Measurements from ENCODE around the gene CFAP97D2. TPM values are rescaled to one million over a fixed set of nuclear protein-coding genes. Genes with fewer than 3 reads are reported as not detected.

The CFAP97D2 gene
- total and polyA plus RNA-seq, 2 of the 13 experiments (the other 11 are each of a cell fraction or from before 2014, with no cell fraction given) = not detected

DNA sequence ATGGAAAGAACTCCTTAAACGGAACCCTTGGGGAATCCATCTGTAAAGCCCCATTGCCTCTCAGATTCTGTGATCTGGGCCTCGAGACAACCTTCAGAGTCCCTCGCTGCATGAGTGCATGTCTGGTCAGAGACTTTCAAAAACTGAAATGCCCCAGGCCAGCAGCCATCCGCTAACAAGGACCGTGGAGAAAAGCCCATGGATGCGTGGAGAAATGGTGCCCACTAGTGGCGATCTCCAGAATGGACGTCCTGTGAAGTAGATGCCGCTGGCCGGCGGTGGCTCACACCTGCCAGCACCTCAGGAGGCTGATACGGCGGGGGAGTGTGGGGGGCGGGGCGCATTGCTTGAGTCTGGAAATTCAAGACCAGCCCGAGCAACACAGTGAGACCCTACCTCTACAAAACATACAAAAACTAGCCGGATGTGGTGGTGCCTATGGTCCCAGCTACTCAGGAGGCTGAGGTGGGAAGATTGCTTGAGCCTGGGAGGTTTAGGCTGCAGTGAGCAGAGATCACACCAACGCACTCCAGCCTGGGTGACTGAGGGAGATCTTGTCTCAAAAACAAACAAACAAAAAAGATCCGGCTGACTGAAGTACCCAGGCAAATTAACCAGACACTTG is 47.8 kb downstream of the CFAP97D2 start (continued):
- TF ChIP-seq, protein P1, sequence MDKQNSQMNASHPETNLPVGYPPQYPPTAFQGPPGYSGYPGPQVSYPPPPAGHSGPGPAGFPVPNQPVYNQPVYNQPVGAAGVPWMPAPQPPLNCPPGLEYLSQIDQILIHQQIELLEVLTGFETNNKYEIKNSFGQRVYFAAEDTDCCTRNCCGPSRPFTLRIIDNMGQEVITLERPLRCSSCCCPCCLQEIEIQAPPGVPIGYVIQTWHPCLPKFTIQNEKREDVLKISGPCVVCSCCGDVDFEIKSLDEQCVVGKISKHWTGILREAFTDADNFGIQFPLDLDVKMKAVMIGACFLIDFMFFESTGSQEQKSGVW (CRISPR knock-in tag; IDR thresholded peaks at IDR 0.05; ENCODE audit: borderline replicate concordance) = no peak
- TF ChIP-seq ZBTB8A (CRISPR knock-in tag; IDR thresholded peaks at IDR 0.05; ENCODE audit: borderline replicate concordance, low read depth) (no peak), ZZZ3 (CRISPR knock-in tag; IDR thresholded peaks at IDR 0.05; ENCODE audit: borderline replicate concordance) (no peak), ARNT2 (CRISPR knock-in tag; IDR thresholded peaks at IDR 0.05; ENCODE audit: low read depth) (no peak), KLF12 (CRISPR knock-in tag; IDR thresholded peaks at IDR 0.05; ENCODE audit: borderline replicate concordance) (no peak), ZNF337 (CRISPR knock-in tag; IDR thresholded peaks at IDR 0.05; ENCODE audit: borderline replicate concordance, low read depth) (no peak), SMARCC2 (IDR thresholded peaks at IDR 0.05) (no peak), ARNTL (CRISPR knock-in tag; IDR thresholded peaks at IDR 0.05) (no peak), ZNF207 (IDR thresholded peaks at IDR 0.05; ENCODE audit: borderline replicate concordance) (no peak), BHLHE40 (IDR thresholded peaks at IDR 0.05; ENCODE audit: low read length) (0 out of 2 replicates have a peak, but pooled peaks have one; percentile 36), FOXO1 (CRISPR knock-in tag; IDR thresholded peaks at IDR 0.05) (0 out of 2 replicates have a peak, but pooled peaks have one; percentile 32), STAT5B (CRISPR knock-in tag; IDR thresholded peaks at IDR 0.05) (no peak), ZNF34 (CRISPR knock-in tag; IDR thresholded peaks at IDR 0.05; ENCODE audit: borderline replicate concordance) (no peak), MBD4 (IDR thresholded peaks at IDR 0.05; ENCODE audit: borderline replicate concordance, low read length) (no peak), ZNF333 (CRISPR knock-in tag; IDR thresholded peaks at IDR 0.05; ENCODE audit: borderline replicate concordance) (no peak), SP140L (CRISPR knock-in tag; IDR thresholded peaks at IDR 0.05; ENCODE audit: borderline replicate concordance) (no peak), CBX1 (IDR thresholded peaks at IDR 0.05; ENCODE audit: low read depth) (no peak), LCORL (IDR thresholded peaks at IDR 0.05) (no peak), LCORL (CRISPR knock-in tag; IDR thresholded peaks at IDR 0.05) (no peak), U2AF1 (optimal IDR thresholded peaks at IDR 0.05; ENCODE audit: low read depth, low read length) (no peak), ZNF557 (CRISPR knock-in tag; IDR thresholded peaks at IDR 0.05) (no peak), MEIS1 (CRISPR knock-in tag; IDR thresholded peaks at IDR 0.05; ENCODE audit: borderline replicate concordance) (no peak)
- TF ChIP-seq, protein P2, sequence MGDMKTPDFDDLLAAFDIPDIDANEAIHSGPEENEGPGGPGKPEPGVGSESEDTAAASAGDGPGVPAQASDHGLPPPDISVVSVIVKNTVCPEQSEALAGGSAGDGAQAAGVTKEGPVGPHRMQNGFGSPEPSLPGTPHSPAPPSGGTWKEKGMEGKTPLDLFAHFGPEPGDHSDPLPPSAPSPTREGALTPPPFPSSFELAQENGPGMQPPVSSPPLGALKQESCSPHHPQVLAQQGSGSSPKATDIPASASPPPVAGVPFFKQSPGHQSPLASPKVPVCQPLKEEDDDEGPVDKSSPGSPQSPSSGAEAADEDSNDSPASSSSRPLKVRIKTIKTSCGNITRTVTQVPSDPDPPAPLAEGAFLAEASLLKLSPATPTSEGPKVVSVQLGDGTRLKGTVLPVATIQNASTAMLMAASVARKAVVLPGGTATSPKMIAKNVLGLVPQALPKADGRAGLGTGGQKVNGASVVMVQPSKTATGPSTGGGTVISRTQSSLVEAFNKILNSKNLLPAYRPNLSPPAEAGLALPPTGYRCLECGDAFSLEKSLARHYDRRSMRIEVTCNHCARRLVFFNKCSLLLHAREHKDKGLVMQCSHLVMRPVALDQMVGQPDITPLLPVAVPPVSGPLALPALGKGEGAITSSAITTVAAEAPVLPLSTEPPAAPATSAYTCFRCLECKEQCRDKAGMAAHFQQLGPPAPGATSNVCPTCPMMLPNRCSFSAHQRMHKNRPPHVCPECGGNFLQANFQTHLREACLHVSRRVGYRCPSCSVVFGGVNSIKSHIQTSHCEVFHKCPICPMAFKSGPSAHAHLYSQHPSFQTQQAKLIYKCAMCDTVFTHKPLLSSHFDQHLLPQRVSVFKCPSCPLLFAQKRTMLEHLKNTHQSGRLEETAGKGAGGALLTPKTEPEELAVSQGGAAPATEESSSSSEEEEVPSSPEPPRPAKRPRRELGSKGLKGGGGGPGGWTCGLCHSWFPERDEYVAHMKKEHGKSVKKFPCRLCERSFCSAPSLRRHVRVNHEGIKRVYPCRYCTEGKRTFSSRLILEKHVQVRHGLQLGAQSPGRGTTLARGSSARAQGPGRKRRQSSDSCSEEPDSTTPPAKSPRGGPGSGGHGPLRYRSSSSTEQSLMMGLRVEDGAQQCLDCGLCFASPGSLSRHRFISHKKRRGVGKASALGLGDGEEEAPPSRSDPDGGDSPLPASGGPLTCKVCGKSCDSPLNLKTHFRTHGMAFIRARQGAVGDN (CRISPR knock-in tag; IDR thresholded peaks at IDR 0.05) = peak; percentile 26; the same call in 1 of the 2 replicates
- TF ChIP-seq, protein P3, sequence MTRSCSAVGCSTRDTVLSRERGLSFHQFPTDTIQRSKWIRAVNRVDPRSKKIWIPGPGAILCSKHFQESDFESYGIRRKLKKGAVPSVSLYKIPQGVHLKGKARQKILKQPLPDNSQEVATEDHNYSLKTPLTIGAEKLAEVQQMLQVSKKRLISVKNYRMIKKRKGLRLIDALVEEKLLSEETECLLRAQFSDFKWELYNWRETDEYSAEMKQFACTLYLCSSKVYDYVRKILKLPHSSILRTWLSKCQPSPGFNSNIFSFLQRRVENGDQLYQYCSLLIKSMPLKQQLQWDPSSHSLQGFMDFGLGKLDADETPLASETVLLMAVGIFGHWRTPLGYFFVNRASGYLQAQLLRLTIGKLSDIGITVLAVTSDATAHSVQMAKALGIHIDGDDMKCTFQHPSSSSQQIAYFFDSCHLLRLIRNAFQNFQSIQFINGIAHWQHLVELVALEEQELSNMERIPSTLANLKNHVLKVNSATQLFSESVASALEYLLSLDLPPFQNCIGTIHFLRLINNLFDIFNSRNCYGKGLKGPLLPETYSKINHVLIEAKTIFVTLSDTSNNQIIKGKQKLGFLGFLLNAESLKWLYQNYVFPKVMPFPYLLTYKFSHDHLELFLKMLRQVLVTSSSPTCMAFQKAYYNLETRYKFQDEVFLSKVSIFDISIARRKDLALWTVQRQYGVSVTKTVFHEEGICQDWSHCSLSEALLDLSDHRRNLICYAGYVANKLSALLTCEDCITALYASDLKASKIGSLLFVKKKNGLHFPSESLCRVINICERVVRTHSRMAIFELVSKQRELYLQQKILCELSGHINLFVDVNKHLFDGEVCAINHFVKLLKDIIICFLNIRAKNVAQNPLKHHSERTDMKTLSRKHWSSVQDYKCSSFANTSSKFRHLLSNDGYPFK (CRISPR knock-in tag; IDR thresholded peaks at IDR 0.05; ENCODE audit: borderline replicate concordance) = no peak

Measured in HepG2 (cell line).